ENCODE measurements around the gene USP48. TPM values are rescaled to one million over a fixed set of nuclear protein-coding genes. Genes with fewer than 3 reads are reported as not detected.

USP48 gene
- total RNA-seq, 4 donors from 2014 or later: 23.1 to 92.5 (median 64.4) TPM

- Histone ChIP-seq H3K9me3 (no peaks in the 10 kb centered on the region), H3K27me3 (no peaks in the 10 kb centered on the region), H3K27ac (no peak overlapping the region), H3K36me3 (no peaks in the 10 kb centered on the region), H3K4me3 (no peak overlapping the region), H3K4me1 (peaks cover 0 to 10% of the 10 kb centered on the region in 2 donors)
- no peak for DNase-seq
- intact Hi-C loops (cut with DNase I; ENCODE audit: low total_unique reads): no loop called here
- no peak for TF ChIP-seq POLR2A (IDR thresholded peaks at IDR 0.05)
- TF ChIP-seq CTCF (IDR thresholded peaks at IDR 0.05): no peak
These were observed 135.3 kb downstream of the USP48 start for GRCh38 chr1:21647431-21648351.

GRCh38 chr1:21645550-21645949, 137.4 kb downstream of the USP48 start:
- no peak for TF ChIP-seq POLR2A (IDR thresholded peaks at IDR 0.05)
- no peak for TF ChIP-seq CTCF (IDR thresholded peaks at IDR 0.05)
- Histone ChIP-seq H3K27ac (no peak overlapping the region), H3K9me3 (no peaks in the 10 kb centered on the region), H3K4me1 (no peaks in the 10 kb centered on the region), H3K27me3 (no peaks in the 10 kb centered on the region), H3K36me3 (no peaks in the 10 kb centered on the region), H3K4me3 (no peak overlapping the region)
- DNase-seq: no peak
- intact Hi-C loops (cut with DNase I; ENCODE audit: low total_unique reads): no loop called here

GRCh38 chr1:21644906-21645305, 138.0 kb downstream of the USP48 start:
- Histone ChIP-seq H3K4me1 (no peaks in the 10 kb centered on the region), H3K27me3 (no peaks in the 10 kb centered on the region)
- TF ChIP-seq POLR2A (IDR thresholded peaks at IDR 0.05): no peak
- no peak for TF ChIP-seq CTCF (IDR thresholded peaks at IDR 0.05)

GRCh38 chr1:21644348-21644747, 138.6 kb downstream of the USP48 start:
- intact Hi-C loops (cut with DNase I; ENCODE audit: low total_unique reads): no loop called here
- Histone ChIP-seq H3K27ac (no peak overlapping the region), H3K36me3 (no peaks in the 10 kb centered on the region), H3K4me3 (no peak overlapping the region), H3K9me3 (no peaks in the 10 kb centered on the region), H3K4me1 (no peaks in the 10 kb centered on the region), H3K27me3 (no peaks in the 10 kb centered on the region)
- DNase-seq: no peak
- TF ChIP-seq POLR2A (IDR thresholded peaks at IDR 0.05) (no peak), CTCF (IDR thresholded peaks at IDR 0.05) (no peak)

More at GRCh38 chr1:21644906-21645305, 138.0 kb downstream of the USP48 start:
- H3K27ac ChIP-seq: no peak overlapping the region
- no peak overlapping the region for H3K4me3 ChIP-seq
- intact Hi-C loops (cut with DNase I; ENCODE audit: low total_unique reads): no loop called here
- H3K36me3 ChIP-seq: no peaks in the 10 kb centered on the region
- no peaks in the 10 kb centered on the region for H3K9me3 ChIP-seq
- no peak for DNase-seq

GRCh38 chr1:21643624-21644023, 139.3 kb downstream of the USP48 start:
- no peak for DNase-seq
- H3K4me3 ChIP-seq: no peak overlapping the region
- H3K9me3 ChIP-seq: no peaks in the 10 kb centered on the region
- intact Hi-C loops (cut with DNase I; ENCODE audit: low total_unique reads): no loop called here
- H3K36me3 ChIP-seq: no peaks in the 10 kb centered on the region
- no peaks in the 10 kb centered on the region for H3K27me3 ChIP-seq
- no peaks in the 10 kb centered on the region for H3K4me1 ChIP-seq
- TF ChIP-seq POLR2A (IDR thresholded peaks at IDR 0.05): no peak
- no peak for TF ChIP-seq CTCF (IDR thresholded peaks at IDR 0.05)
- H3K27ac ChIP-seq: no peak overlapping the region
